Muscle layer of colon (tissue), 2 donors: ENCODE data around the gene FOXG1.

Source experiments
- H3K27ac ChIP-seq: one replicate; pipeline ENCODE4 v1.7.0; 2013; ENCODE audit warnings: low read depth, mild to moderate bottlenecking, low read length, moderate library complexity
- H3K27me3 ChIP-seq, 2 donors: one replicate each; pipeline ENCODE4 v1.7.0; 2013; ENCODE audit warnings: low read length in 2 of 2, mild to moderate bottlenecking in 2 of 2; ENCODE audit not compliant: insufficient read depth in 2 of 2, control insufficient read depth in 1 of 2
- H3K36me3 ChIP-seq: one replicate; pipeline ENCODE4 v1.7.0; 2013; ENCODE audit warnings: mild to moderate bottlenecking, low read length; ENCODE audit not compliant: insufficient read depth
- H3K4me1 ChIP-seq: one replicate; pipeline ENCODE4 v1.7.0; 2013; ENCODE audit warnings: mild to moderate bottlenecking, low read length; ENCODE audit not compliant: insufficient read depth
- H3K4me3 ChIP-seq, 2 donors: one replicate each; pipeline ENCODE4 v1.7.0; 2013; ENCODE audit warnings: low read length in 2 of 2, low read depth in 1 of 2, mild to moderate bottlenecking in 1 of 2, moderate library complexity in 1 of 2
- H3K9ac ChIP-seq: one replicate; pipeline ENCODE4 v1.7.0; 2013; ENCODE audit warnings: low read length
- H3K9me3 ChIP-seq: one replicate; pipeline ENCODE4 v1.7.0; 2013; ENCODE audit warnings: mild to moderate bottlenecking, low read length
- donor health status: abdominal sarcoma.
- donor health status: Adenocarcinoma of cecum.

The FOXG1 gene

GRCh38 chr14:28772613-28773012, 6.0 kb downstream of the FOXG1 start:
- Histone ChIP-seq H3K27ac (no peak overlapping the region), H3K36me3 (no peaks in the 10 kb centered on the region), H3K4me3 (no peak overlapping the region), H3K4me1 (no peaks in the 10 kb centered on the region), H3K9me3 (no peaks in the 10 kb centered on the region), H3K27me3 (peaks cover 86 to 90% of the 10 kb centered on the region in 2 donors), H3K9ac (no peak overlapping the region)

- Histone ChIP-seq H3K9ac (no peak overlapping the region), H3K27ac (no peak overlapping the region)
Observed at GRCh38 chr14:28773176-28773575, 6.6 kb downstream of the FOXG1 start.

GRCh38 chr14:28773861-28774691, 7.5 kb downstream of the FOXG1 start:
- Histone ChIP-seq H3K9ac (no peak overlapping the region), H3K9me3 (no peaks in the 10 kb centered on the region), H3K36me3 (no peaks in the 10 kb centered on the region), H3K27ac (no peak overlapping the region), H3K4me1 (no peaks in the 10 kb centered on the region), H3K27me3 (peaks cover 83 to 84% of the 10 kb centered on the region in 2 donors), H3K4me3 (no peak overlapping the region)

More at GRCh38 chr14:28773176-28773575, 6.6 kb downstream of the FOXG1 start:
- no peaks in the 10 kb centered on the region for H3K4me1 ChIP-seq
- peaks cover 87 to 90% of the 10 kb centered on the region in 2 donors for H3K27me3 ChIP-seq
- H3K4me3 ChIP-seq, result no peak overlapping the region
- H3K9me3 ChIP-seq, result no peaks in the 10 kb centered on the region
- no peaks in the 10 kb centered on the region for H3K36me3 ChIP-seq

- Histone ChIP-seq H3K36me3 (no peaks in the 10 kb centered on the region), H3K27ac (no peak overlapping the region), H3K4me1 (no peaks in the 10 kb centered on the region), H3K4me3 (no peak overlapping the region), H3K9me3 (no peaks in the 10 kb centered on the region), H3K27me3 (peaks cover 76 to 81% of the 10 kb centered on the region in 2 donors), H3K9ac (no peak overlapping the region)
Observed at GRCh38 chr14:28774764-28775735, 8.5 kb downstream of the FOXG1 start.

GRCh38 chr14:28776482-28777266, 10.1 kb downstream of the FOXG1 start:
- H3K36me3 ChIP-seq, result no peaks in the 10 kb centered on the region
- peaks cover 75 to 87% of the 10 kb centered on the region in 2 donors for H3K27me3 ChIP-seq
- no peaks in the 10 kb centered on the region for H3K4me1 ChIP-seq
- no peak overlapping the region for H3K9ac ChIP-seq
- H3K27ac ChIP-seq, result no peak overlapping the region
- H3K4me3 ChIP-seq, result no peak overlapping the region
- H3K9me3 ChIP-seq, result no peaks in the 10 kb centered on the region

- Histone ChIP-seq H3K9me3 (no peaks in the 10 kb centered on the region), H3K27ac (no peak overlapping the region), H3K27me3 (peaks cover 75 to 83% of the 10 kb centered on the region in 2 donors), H3K36me3 (no peaks in the 10 kb centered on the region), H3K9ac (no peak overlapping the region), H3K4me1 (no peaks in the 10 kb centered on the region), H3K4me3 (no peak overlapping the region)
Observed at GRCh38 chr14:28777471-28778137, 11.0 kb downstream of the FOXG1 start.

GRCh38 chr14:28778138-28779117, 11.8 kb downstream of the FOXG1 start:
- no peak overlapping the region for H3K9ac ChIP-seq

GRCh38 chr14:28779456-28779855, 12.9 kb downstream of the FOXG1 start:
- H3K36me3 ChIP-seq, result no peaks in the 10 kb centered on the region
- H3K27me3 ChIP-seq, result peaks cover 75 to 80% of the 10 kb centered on the region in 2 donors
- no peak overlapping the region for H3K4me3 ChIP-seq
- H3K27ac ChIP-seq, result no peak overlapping the region
- peaks cover 5% of the 10 kb centered on the region for H3K4me1 ChIP-seq
- peaks cover 6% of the 10 kb centered on the region for H3K9me3 ChIP-seq
- no peak overlapping the region for H3K9ac ChIP-seq

More at GRCh38 chr14:28778138-28779117, 11.8 kb downstream of the FOXG1 start:
- peaks cover 75 to 80% of the 10 kb centered on the region in 2 donors for H3K27me3 ChIP-seq
- H3K4me3 ChIP-seq, result no peak overlapping the region
- no peaks in the 10 kb centered on the region for H3K36me3 ChIP-seq
- H3K4me1 ChIP-seq, result no peaks in the 10 kb centered on the region
- no peaks in the 10 kb centered on the region for H3K9me3 ChIP-seq
- no peak overlapping the region for H3K27ac ChIP-seq

GRCh38 chr14:28780843-28781820, 14.5 kb downstream of the FOXG1 start:
- Histone ChIP-seq H3K27me3 (peaks cover 79 to 80% of the 10 kb centered on the region in 2 donors), H3K36me3 (no peaks in the 10 kb centered on the region), H3K27ac (no peak overlapping the region), H3K9me3 (peaks cover 6% of the 10 kb centered on the region), H3K4me3 (no peak overlapping the region), H3K9ac (no peak overlapping the region), H3K4me1 (peaks cover 16% of the 10 kb centered on the region)
